Cerebellar cortex (tissue), 1 donor: ENCODE results near the gene PARD3.

Experiments
- DNase-seq: peaks from one replicate; pipeline ENCODE4 v3.0.0-alpha.2; 2015; ENCODE audit warnings: low spot score

The PARD3 gene

GRCh38 chr10:34213193-34213804, 601.8 kb downstream of the PARD3 start:
- DNase-seq = no peak

- DNase-seq = no peak
Measured at GRCh38 chr10:34207343-34207742, 607.8 kb downstream of the PARD3 start.

- no peak for DNase-seq
Measured at GRCh38 chr10:34206935-34207268, 608.2 kb downstream of the PARD3 start.

- no peak for DNase-seq
Measured at GRCh38 chr10:34206078-34206934, 608.8 kb downstream of the PARD3 start.

GRCh38 chr10:34205452-34205851, 609.6 kb downstream of the PARD3 start:
- no peak for DNase-seq

GRCh38 chr10:34203966-34204630, 611.0 kb downstream of the PARD3 start:
- no peak for DNase-seq

GRCh38 chr10:34200355-34200901, 614.7 kb downstream of the PARD3 start:
- DNase-seq = no peak

- peak; percentile 18 for DNase-seq
Measured at GRCh38 chr10:34198953-34199352, 616.1 kb downstream of the PARD3 start.

GRCh38 chr10:34196058-34196433, 619.0 kb downstream of the PARD3 start:
- no peak for DNase-seq

- no peak for DNase-seq
Measured at GRCh38 chr10:34195364-34196057, 619.6 kb downstream of the PARD3 start.

GRCh38 chr10:34193931-34194626, 621.0 kb downstream of the PARD3 start:
- DNase-seq = no peak

- DNase-seq = no peak
Measured at GRCh38 chr10:34192646-34193045, 622.5 kb downstream of the PARD3 start.

- DNase-seq = no peak
Measured at GRCh38 chr10:34191406-34191805, 623.7 kb downstream of the PARD3 start.

GRCh38 chr10:34190580-34190979, 624.5 kb downstream of the PARD3 start:
- no peak for DNase-seq

- DNase-seq = no peak
Measured at GRCh38 chr10:34189830-34190229, 625.3 kb downstream of the PARD3 start.

GRCh38 chr10:34188221-34188620, 626.9 kb downstream of the PARD3 start:
- DNase-seq = no peak

GRCh38 chr10:34187201-34187600, 627.9 kb downstream of the PARD3 start:
- DNase-seq = no peak

GRCh38 chr10:34186745-34187144, 628.4 kb downstream of the PARD3 start:
- DNase-seq = no peak

GRCh38 chr10:34185998-34186397, 629.1 kb downstream of the PARD3 start:
- no peak for DNase-seq

- DNase-seq = no peak
Measured at GRCh38 chr10:34184939-34185386, 630.1 kb downstream of the PARD3 start.

GRCh38 chr10:34184397-34184796, 630.7 kb downstream of the PARD3 start:
- DNase-seq = no peak
